CD4-positive, alpha-beta T cell treated with Interferon alpha-2 for 1 hour (primary cell): ENCODE results near the gene TTYH1.
A peak's percentile ranks its signal among the peaks of the same experiment; 100 is the strongest.

Experiments
- DNase-seq, 2 donors: peaks; one replicate each; pipeline ENCODE4 v3.0.0-alpha.2; 2020 to 2022

TTYH1 gene

DNA sequence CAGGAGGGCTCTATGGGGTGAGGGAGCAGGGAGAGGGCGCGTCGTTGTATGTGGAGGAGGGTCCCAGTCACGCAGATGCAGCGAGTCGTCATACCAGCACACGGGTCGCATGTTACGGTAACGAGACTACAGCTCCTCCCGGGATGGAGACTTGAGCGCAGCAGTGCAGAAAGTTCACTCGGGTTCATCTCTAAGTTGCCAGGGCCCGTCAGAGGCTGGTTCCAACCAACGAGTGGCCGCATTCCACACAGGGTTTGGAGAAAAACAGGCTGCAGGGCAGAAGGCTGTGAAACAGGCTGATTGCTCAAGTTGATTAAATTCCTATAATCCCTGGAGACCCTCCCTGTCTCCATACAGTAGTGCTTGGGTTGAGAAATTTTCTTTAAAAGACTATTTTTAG, 21.9 kb upstream of the TTYH1 start:
- DNase-seq, result no peak

DNA sequence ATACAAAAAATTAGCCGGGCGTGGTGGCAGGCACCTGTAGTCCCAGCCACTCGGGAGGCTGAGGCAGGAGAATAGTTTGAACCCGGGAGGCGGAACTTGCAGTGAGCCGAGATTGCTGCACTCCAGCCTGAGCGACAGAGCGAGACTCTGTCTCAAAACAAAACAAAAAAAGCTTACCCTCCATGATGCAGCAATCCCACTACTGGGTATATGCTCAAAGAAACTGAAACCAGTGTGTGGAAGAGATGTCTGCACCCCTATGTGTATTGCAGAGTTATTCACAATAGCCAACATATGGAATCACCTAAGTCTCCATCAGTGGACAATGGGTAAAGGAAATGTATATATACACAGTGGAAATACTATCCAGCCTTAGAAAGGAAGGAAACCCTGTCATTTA, 19.6 kb upstream of the TTYH1 start:
- no peak for DNase-seq

DNA sequence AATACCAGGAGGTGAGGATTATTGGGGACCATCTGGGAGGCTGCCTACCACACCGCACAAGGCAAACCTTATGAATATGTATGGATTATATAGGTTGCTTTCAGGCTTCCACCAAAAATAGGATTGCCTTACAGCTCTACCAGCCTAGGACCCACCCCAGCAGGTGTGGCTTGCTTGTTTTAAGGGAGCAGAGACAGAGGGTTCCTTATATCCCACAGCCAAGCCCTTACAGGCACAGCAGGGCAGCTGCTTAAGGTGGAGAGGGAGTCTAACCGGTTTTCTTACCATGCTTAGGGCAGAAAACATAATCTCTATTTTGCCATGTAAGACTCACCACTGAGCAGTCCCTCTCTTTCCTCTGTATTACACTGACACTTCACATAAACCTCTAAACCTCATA, 16.1 kb upstream of the TTYH1 start:
- no peak for DNase-seq

DNA sequence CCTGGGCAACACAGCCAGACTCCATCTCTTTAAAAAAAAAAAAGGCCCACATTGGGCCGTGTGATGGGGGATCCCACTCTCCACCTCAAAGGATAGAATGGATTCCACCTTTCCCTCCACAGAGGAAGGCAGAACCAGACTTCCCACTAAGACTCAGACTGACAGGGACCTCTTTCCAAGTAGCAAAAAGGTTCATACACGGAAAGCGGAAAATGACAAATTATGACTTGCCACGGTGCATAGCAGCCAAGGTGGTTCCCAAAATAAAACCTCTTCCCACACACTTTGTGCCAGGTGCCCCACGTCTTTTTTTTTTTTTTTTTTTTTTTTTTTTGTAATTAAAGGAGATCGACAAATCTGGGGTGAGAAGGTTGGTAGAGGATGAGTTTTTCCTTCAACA, 14.4 kb upstream of the TTYH1 start:
- DNase-seq, result no peak

DNA sequence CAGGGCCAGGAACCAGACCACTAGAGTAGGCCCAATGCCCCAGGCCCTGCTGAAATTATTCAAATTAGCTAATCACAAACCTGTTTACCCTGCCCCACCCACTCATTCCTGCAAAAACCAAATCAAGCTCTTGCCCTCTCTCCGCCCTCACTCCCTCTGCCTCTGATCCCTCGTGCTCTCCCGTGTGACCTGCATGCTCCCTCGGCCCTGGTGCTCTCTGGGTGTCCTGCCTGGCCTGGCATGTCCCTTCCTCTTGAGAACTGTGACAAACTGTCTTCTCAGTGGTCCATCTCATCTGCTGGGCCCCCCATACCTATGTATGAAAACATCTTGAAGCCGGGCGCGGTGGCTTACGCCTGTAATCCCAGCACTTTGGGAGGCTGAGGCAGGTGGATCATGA, 12.2 kb upstream of the TTYH1 start:
- DNase-seq, result no peak

DNA sequence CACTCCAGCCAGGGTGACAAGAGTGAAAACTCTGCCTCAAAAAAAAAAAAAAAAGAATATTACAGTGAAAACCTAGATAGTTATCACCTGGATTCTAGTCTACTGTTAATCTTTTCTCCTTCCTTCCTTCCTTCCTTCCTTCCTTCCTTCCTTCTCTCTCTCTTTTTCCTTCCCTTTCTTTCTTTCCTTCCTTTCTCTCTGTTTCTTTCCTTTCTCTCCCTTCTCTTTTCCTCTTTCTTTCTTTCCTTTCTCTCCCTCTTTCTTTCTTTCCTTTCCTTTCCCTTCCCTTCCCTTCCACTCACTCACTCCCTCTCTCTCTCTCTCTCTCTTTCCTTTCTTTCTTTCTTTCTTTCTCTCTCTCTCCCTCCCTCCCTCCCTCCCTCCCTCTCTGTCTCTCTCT, 9.6 kb upstream of the TTYH1 start:
- no peak for DNase-seq

DNA sequence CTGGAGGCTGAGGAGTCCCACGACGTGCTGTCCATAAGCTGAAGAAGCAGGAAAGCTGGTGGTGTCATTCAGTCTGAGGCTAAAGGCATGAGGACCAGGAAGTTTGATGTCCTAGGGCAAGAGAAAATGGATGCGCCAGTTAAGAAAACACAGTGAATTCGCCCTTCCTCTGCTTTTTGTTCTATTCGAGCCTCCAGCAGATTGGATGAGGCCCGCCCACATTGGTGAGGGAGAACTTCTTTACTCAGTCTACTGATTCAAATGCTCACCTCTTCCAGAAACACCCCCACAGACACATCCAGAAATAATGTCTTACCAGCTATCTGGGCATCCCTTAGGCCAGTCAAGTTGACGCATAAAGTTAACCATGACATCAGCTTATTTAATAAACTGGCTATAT, 7.5 kb upstream of the TTYH1 start:
- DNase-seq, result no peak

DNA sequence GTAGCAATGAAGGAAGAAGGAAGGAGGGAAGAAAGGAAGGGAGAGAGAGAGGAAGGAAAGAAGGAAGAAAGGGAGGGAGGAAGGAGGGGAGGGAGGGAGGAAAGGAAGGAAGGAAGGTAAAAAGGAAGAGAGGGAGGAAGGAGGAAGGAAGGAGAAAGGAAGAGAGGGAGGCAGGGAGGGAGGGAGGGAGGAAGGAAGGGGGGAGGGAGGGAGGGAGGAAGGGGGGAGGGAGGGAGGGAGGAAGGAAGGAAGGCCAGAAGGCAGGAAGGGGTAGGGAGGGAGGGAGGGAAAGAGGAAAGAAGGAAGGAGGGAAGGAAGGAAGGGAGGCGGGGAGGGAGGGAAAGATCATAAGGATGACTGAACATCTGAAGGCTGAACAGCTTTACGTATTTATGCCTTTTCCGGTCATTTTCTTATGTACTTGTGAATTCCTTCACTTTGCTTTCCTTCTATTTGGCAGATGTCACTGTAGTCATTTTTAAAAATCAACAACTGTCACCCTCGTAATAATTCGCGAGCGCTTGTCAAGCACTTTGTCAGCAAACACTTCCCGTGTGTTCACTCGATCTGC, 6.7 kb upstream of the TTYH1 start:
- no peak for DNase-seq

DNA sequence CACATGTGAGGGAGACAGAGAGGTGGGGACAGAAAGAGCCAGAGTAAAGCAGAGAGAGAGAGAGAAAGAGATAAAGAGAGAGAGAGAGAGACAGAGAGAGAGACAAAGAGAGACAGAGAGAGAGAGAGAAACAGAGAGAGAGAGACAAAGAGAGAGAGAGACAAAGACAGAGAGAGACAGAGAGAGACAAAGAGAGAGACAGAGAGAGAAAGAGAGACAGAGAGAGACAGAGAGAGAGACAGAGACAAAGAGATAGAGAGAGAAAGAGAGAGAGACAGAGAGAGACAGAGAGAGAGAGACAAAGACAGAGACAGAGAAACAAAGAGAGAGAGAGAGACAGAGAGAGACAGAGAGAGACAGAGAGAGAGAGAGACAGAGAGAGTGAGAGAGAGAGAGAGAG, 4.2 kb upstream of the TTYH1 start:
- no peak for DNase-seq

DNA sequence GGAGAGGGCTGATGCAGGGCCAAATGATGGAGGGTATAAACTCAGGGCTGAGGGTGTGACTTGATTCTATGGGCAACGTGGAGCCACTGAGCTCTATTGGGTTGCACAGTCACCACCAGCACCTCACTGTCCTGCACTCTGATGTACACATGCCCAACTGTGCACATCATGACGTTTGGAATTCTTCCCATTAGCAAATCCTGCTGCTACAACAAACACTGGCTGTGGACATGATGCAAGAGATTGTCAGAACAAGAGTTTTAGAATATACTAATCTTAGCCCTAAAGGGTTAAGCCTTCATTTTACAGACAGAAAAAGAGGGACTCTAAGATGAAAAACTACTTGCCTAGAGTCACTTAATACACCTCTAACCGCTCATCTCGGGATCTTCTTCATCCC, 2.4 kb upstream of the TTYH1 start:
- DNase-seq, result no peak

DNA sequence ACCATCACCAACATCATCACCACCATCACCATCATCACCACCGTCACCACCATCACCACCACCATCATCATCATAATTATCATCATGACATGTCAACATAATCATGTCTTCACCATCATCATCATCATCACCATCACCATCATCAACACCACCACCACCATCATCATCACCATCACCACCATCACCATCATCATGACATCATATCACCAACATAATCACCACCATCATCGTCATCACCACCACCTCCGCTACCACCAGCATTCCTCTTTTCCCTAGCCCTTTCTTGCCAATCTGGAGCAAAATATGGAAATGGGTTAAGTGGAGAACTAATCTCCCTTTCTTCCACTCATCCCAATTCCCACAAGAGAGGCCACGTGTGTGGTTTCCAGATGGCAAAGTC, 1.1 kb upstream of the TTYH1 start:
- DNase-seq, result no peak

DNA sequence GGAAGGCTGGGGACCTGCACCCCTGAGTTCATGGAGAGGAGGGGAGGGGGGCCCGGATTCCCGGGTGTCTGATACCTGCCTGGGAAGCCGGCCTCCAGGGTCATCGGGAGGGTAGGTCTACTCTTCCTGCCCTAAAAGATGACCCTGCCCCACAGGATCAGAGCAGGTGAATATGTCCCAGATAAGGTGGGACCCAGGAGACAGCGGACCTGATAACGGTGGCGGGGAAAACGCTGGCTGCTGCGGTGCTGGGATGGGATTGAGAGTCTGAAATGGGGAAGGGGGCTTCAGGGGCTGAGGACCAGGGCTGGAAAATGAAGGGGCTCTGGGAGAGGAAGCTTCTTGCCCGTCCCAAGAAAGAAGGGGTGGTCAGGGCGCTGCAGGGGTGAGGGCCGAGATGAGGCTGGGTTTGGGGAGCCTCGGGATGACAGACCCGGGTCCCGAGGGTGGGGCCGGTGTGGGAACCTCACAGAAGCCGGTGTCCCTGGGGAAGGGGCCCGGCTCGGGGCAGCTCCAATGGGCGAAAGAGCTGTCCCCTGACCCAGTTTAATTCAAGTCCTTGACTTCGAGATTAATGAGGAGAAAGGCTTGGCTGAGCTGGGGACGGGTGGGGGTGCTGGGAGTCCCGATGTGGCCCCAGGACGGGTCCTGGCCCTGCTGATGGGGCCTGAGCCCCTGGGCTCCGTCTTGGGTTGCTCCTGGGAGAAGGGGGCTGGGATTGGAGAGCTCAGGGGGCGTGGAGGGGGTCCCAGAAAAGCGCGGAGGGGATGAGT, 823 bp downstream of the TTYH1 start:
- no peak for DNase-seq

DNA sequence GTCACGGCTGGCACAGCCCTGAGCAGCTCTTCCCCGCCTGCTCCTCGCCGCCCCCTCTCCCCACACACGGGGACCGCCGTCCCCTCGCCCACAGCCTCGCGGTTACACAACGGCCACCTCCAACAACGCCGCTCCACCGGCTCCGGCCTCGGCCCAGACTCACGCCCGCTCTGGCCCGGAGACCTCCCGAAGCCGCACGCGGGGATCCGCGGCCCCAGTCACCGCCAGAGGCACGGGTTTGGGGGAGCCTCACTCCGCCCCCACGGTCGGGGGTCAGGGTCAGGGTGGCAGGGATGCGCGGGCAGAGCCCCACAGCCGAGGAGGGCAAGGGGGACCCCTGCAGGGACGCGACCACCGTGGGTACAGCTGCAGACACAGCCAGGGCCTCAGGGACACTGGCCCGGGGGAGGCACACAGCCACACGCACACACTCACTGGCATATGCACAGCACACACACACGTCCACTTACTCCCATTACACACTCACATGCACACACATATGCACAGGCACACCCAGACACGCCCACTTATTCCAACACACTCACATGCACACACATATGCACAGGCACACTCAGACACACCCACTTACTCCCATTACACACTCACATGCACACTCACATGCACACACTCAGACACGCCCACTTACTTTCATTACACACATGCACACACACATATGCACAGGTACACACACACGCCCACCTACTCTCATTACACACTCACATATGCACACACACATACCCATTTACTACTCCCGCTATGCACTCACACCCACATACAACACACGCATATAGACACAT, 1.6 kb downstream of the TTYH1 start:
- DNase-seq, result no peak

DNA sequence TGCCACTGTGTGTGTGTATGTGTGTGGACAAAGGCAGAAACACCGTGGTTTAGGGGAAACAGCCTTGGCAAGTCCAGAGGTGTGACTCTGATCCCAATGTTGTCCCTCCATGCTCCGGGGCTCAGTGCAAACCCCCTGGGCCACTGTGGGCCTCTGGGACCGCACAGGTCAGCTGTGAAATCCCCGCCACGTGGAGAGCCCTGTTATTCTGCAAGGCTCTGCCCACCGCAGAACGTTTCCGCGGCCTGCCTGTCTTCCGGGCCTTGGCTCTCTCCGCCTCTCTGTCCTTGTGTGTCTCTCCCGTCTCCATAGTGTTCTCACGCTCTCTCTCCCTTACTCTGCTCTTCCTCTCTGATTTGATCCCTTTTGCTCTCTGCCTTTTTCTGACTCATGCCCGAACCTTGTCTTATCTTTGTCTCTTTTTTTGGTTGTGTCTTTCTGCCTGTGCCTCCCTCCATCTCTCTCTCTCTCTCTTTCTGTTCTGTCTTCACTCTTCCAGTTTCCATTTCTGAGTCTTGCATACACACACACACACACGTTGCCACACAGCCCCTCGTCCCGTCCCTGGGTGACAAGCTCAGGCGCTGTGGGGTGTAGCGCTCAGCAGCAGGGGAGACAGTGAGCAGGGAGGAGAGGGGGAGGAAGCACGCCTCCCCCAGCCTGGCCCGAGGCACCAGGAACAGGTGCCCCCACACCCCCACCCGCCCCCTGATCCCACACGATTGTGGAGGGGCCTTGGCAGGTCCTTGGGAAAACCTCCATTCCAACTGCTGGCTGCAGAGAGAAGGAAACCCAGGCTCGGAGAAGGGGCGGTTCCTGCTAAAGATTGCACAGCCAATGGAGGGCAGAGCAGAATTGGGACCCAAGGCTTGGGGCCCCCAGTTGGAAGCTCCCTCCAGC, 3.0 kb downstream of the TTYH1 start:
- DNase-seq, result peak in 1 of 2 donors; percentile 26

DNA sequence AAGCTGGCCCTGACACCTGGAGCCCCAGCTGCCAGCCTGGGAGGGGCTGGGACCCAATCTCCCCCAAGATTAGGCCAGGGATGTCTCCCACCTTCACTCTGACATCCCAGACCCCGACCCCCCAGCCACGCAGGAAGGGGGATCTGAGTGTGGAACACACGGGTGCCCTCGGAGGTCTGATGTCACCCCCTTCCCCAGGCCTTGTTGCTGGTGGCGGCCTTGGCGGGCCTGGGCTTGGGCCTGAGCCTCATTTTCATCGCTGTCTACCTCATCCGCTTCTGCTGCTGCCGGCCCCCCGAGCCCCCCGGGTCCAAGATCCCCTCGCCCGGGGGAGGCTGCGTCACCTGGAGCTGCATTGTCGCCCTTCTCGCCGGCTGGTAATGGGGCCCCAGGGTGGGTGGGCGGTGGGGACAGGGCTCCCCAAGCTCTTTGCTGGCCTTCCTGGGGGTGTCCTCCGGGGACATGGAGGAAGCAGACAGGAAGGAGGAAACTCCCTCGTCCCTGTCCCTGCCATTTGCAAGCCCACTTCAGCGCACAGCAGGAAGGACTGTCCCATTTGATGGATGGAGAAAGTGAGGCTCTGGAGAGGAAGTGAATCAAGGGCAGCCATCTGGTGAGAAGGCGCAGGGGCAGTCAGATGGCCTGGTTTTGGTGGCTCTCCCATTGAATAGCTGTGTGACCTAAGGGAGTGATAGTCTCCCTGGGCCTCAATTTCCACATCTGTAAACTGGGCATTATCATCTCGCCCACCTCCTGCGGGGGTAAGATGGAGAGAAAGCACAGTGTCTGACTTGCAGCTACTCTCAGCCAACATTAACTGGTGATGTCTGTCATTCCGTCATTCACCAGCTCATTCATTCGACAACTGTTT, 3.9 kb downstream of the TTYH1 start:
- DNase-seq, result no peak

DNA sequence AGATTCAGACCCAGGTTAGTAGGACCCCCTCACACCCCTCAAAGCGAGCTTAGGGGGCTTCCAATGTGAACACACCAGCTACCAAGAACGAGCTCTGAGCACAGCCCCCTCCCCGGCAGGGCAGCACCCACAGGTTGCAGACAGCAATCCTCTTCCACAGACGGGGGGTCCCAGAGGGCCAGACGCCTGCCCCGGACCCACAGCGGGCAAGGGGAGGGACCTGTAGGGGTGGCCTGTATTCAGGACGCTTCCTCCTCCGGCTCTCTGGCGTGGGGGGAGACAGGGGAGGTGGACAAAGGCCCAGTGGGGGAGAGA, 4.8 kb downstream of the TTYH1 start:
- DNase-seq, result no peak

DNA sequence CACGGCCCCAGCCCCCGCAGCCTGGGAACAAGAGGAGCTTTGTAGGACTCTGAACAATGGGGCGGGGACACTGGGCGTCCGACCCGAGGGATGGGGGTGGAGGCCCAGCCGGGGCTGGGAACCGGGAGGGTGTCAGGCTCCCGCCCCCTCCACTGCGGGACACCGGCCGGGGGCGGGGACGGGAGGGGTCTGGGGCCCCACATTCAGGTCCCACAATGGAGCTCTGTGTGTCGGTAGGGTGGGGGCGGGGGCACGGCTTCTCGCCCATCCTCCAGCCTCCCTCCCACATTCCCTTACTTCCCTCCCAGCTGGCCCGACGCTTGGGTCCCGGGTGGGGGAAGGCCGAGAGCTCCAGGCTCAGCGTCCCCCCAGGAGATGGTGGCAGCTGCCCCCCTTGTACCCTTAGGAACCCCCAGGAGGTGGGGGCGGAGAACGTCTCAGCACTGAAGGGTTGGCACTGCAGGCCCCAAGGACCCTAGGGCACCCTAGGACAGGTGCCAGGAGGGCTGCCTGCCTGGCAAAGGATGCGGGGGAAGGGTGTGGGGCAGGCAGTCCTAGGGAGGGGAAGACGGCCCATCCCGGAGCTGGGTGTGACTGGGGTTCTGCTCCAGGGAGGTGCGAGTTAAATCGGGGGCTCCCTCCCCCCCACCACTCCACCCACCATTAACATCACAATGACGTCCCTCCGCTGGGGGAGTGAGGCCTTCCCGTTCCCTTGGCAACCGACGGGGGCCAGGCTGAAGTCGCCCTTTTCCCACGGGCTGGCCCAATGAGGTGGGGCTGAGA, 5.3 kb downstream of the TTYH1 start:
- DNase-seq, result no peak

DNA sequence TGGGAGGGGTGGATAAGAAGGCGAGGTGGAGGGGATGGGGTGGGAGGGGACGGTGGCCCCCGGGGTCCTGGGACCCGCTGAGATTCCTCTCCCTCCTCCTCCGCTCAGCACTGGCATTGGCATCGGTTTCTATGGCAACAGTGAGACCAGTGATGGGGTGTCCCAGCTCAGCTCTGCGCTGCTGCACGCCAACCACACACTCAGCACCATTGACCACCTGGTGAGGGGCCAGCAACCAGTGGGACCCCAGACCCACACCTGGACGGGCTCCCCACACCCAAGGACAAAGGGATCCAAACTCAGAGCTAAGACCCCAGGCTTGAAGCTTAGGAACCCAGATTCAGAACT, 5.9 kb downstream of the TTYH1 start:
- no peak for DNase-seq

DNA sequence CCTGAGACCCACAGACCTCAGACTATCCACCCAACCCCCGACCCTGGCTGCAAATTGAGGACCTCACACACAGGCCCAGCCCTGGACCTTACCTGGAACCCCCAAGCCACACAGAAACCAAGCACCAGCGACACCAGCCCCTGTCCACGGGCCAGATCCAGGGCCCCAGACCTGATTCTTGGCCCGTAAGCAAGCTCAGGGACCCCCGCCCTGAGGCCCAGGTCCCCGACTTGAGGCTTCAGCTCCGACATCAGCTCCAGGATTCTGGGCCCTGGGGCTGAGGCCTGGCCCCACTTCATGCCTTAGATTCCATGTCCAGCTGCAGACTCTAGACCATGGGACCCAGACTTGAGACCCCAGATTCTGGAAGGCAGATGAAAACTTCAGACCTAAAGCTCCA, 6.3 kb downstream of the TTYH1 start:
- no peak for DNase-seq

DNA sequence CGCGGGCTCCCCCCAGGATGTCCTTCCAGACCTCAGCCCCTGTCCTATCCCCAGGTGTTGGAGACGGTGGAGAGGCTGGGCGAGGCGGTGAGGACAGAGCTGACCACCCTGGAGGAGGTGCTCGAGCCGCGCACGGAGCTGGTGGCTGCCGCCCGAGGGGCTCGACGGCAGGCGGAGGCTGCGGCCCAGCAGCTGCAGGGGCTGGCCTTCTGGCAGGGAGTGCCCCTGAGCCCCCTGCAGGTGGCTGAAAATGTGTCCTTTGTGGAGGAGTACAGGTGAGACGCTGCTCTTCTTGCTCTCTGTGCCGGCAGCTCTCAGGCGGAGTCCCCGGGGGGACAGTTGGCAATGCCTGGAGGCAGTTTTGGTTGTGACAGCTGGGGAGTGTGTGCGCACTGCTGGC, 6.9 kb downstream of the TTYH1 start:
- DNase-seq, result no peak

DNA sequence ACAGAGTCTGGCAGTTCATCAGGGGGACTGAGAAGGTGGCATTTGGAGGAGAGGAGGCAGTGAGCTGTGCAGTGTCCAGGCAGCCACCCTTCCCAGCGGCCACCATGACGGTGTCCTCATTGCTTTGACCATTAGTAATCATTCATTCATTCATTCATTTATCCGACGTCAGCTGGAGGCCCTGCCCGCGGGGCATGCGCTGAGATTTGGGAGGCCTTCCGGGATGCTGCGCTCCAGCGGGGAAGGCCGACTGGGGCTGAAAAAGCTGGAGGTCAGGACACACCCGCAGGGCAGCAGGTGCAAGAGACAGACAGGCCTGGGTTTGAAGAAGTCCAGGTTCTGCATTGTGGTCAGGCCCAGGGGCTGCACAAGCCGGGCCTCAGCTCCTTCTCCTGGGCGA, 8.9 kb downstream of the TTYH1 start:
- DNase-seq, result no peak
